ENCODE data around the gene KLHL17.

The KLHL17 gene

DNA sequence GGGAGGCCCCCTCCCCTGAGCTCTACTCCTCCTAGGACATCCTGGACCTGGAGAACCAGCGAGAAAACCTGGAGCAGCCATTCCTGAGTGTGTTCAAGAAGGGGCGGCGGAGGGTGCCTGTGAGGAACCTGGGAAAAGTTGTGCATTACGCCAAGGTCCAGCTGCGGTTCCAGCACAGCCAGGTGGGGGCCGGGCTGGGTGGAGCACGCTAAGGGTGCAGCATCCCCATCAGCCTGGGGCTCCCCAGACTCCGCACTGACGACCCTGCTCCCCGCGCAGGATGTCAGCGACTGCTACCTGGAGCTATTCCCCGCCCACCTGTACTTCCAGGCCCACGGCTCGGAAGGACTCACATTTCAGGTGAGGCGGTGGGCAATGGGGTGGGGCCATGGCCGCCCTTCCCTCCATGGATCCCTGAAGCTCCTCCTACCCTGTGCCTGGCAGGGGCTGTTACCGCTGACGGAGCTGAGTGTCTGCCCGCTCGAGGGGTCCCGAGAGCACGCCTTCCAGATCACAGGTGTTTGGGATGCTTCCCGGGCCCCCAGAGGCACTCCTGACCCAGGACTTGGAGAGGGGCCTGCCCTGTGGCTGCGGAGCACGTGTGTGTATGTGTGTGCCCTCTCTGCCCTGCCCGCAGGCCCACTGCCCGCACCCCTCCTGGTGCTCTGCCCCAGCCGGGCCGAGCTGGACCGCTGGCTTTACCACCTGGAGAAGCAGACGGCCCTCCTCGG is 10.0 kb downstream of the KLHL17 start:
- Histone ChIP-seq H3K4me1 (ENCODE audit: insufficient read depth, poor library complexity, severe bottlenecking) (no peaks in the 10 kb centered on the region), H3K4me3 (ENCODE audit: severe bottlenecking) (no peak overlapping the region)

DNA sequence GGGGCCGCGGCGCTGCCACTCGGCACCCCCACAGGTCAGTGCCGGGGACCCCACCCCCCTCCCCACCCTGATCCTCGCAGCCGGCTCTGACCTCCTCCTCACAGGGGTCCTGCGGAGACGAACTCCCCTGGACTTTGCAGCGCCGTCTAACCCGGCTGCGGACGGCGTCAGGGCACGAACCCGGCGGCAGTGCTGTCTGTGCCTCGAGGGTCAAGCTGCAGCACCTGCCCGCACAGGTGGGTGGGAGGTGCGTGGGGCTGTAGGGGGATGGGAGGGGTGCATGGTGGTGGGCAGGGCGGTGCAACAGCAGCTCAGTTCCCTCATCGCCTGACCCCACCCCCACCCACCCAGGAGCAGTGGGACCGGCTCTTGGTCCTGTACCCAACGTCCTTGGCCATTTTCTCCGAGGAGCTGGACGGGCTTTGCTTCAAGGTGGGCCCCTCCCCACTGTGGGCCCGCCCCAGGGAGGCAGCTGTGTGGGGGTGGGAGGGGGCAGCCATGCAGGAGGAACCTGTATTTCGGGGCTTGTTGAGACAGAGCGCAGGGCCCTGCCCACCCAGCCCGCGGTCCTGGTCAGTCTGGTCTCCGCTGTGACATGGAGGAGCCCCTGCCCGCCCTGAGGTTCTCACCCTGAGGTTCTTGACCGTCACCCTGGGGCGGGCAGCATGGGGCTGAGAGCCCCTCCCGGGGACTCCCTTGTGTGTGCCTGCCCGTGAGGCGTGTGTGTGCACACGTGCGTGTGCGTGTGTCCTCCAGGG is 10.8 kb downstream of the KLHL17 start:
- no peaks in the 10 kb centered on the region for H3K36me3 ChIP-seq (ENCODE audit: low read depth)
- H3K4me1 ChIP-seq (ENCODE audit: insufficient read depth, poor library complexity, severe bottlenecking): no peaks in the 10 kb centered on the region
- no peaks in the 10 kb centered on the region for H3K9me3 ChIP-seq (ENCODE audit: severe bottlenecking)
- DNase-seq (ENCODE audit: low spot score) (no peak), ATAC-seq (ENCODE audit: low read depth) (no peak)
- H3K4me3 ChIP-seq (ENCODE audit: severe bottlenecking): no peak overlapping the region
- no peak for TF ChIP-seq CTCF (IDR thresholded peaks at IDR 0.05; ENCODE audit: poor library complexity, severe bottlenecking)
- no peaks in the 10 kb centered on the region for H3K27me3 ChIP-seq (ENCODE audit: insufficient read depth, poor library complexity, severe bottlenecking)
- H3K27ac ChIP-seq (ENCODE audit: poor library complexity, severe bottlenecking): no peak overlapping the region

More for the DNA sequence above, 10.0 kb downstream of the KLHL17 start:
- Histone ChIP-seq H3K27ac (ENCODE audit: poor library complexity, severe bottlenecking) (no peak overlapping the region), H3K27me3 (ENCODE audit: insufficient read depth, poor library complexity, severe bottlenecking) (no peaks in the 10 kb centered on the region), H3K9me3 (ENCODE audit: severe bottlenecking) (no peaks in the 10 kb centered on the region), H3K36me3 (ENCODE audit: low read depth) (peaks cover under 1% of the 10 kb centered on the region; the same call in 1 of the 2 replicates)
- ATAC-seq (ENCODE audit: low read depth) (no peak), DNase-seq (ENCODE audit: low spot score) (no peak)
- TF ChIP-seq CTCF (IDR thresholded peaks at IDR 0.05; ENCODE audit: poor library complexity, severe bottlenecking): no peak

DNA sequence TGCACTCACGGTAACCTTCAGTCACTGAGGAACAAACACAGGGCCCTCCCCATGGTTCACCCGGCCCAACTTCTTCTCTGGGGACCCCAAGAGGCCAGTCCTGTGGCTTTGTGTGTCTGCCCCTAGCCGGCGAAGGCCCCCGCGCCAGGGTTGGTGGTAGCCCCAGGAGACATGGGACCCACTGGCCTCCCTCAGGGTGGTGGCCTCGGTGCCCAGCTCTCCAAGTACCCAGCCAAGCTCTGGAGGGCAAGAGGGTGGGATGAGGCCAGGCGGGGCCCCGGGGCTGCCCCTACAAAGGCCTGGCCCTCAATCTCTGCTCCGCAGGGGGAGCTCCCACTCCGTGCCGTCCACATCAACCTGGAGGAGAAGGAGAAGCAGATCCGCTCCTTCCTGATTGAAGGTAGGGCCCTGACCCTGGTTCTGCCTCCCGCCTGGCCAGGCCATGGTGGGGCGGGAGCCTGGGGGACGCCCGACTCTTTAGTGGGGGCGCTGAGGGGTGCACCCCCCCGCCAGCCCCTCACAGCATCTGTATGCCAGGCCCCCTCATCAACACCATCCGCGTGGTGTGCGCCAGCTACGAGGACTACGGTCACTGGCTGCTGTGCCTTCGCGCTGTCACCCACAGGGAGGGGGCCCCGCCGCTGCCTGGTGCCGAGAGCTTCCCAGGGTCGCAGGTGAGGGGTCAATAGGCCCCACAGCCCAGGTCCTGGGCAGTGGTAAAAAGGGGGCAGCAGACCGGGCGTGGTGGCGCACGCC is 11.5 kb downstream of the KLHL17 start:
- no peak overlapping the region for H3K4me3 ChIP-seq (ENCODE audit: severe bottlenecking)
- no peaks in the 10 kb centered on the region for H3K27me3 ChIP-seq (ENCODE audit: insufficient read depth, poor library complexity, severe bottlenecking)
- DNase-seq (ENCODE audit: low spot score) (no peak), ATAC-seq (ENCODE audit: low read depth) (no peak)
- H3K36me3 ChIP-seq (ENCODE audit: low read depth): no peaks in the 10 kb centered on the region
- TF ChIP-seq CTCF (IDR thresholded peaks at IDR 0.05; ENCODE audit: poor library complexity, severe bottlenecking): no peak
- no peaks in the 10 kb centered on the region for H3K4me1 ChIP-seq (ENCODE audit: insufficient read depth, poor library complexity, severe bottlenecking)
- H3K9me3 ChIP-seq (ENCODE audit: severe bottlenecking): no peaks in the 10 kb centered on the region
- no peak overlapping the region for H3K27ac ChIP-seq (ENCODE audit: poor library complexity, severe bottlenecking)

DNA sequence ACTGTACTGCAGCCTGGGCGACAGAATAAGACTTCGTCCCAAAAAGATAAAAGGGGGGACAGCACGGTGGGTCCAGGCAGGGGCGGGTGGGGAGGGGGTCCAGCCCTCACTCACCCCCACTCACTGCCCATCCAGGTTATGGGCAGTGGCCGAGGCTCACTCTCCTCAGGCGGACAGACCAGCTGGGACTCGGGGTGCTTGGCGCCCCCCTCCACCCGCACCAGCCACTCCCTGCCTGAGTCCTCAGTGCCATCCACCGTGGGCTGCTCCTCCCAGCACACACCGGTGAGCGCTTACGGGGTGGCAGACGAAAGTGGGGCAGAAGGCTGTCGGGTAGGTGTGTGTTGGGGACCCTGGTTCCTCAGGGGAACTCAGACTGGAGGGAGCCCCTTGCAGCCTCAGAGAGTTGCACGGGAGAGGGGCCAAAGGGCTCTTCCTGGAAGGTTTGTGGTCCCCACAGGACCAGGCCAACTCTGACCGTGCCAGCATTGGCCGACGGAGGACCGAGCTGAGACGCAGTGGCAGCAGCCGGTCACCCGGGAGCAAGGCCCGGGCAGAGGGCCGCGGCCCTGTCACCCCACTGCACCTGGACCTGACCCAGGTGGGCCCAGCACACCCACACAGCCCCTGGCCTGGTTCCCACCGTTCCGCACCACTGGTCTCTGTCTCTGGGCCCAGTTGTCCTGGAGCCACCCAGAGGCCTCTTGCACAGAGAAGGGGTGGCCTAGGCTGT is 12.5 kb downstream of the KLHL17 start:
- DNase-seq (ENCODE audit: low spot score) (no peak), ATAC-seq (ENCODE audit: low read depth) (no peak)
- H3K9me3 ChIP-seq (ENCODE audit: severe bottlenecking): no peaks in the 10 kb centered on the region
- H3K27ac ChIP-seq (ENCODE audit: poor library complexity, severe bottlenecking): no peak overlapping the region
- no peaks in the 10 kb centered on the region for H3K4me1 ChIP-seq (ENCODE audit: insufficient read depth, poor library complexity, severe bottlenecking)
- H3K27me3 ChIP-seq (ENCODE audit: insufficient read depth, poor library complexity, severe bottlenecking): no peaks in the 10 kb centered on the region
- H3K4me3 ChIP-seq (ENCODE audit: severe bottlenecking): no peak overlapping the region
- H3K36me3 ChIP-seq (ENCODE audit: low read depth): no peaks in the 10 kb centered on the region
- TF ChIP-seq CTCF (IDR thresholded peaks at IDR 0.05; ENCODE audit: poor library complexity, severe bottlenecking): no peak

All from RWPE2 (cell line).